OCI-LY3 (cell line): ENCODE results near the gene TNS3.

ENCODE experiments used
- H2AFZ ChIP-seq: fragments of 200-600, 300-600 bp; shearing (Covaris generic); 2 replicates; pipeline ENCODE4 v1.6.0; 2014; ENCODE audit warnings: antibody characterized with exemption, low read depth, low read length
- H3K27ac ChIP-seq: fragments of 200-600, 300-600 bp; sonication (generic); 2 replicates; pipeline ENCODE4 v1.5.1; 2014; ENCODE audit warnings: mild to moderate bottlenecking, low read length, moderate library complexity, mixed read lengths
- H3K27me3 ChIP-seq: fragments of 200-600, 300-600 bp; sonication (generic); 2 replicates; pipeline ENCODE4 v1.6.1; 2014; ENCODE audit warnings: low read depth, low read length, mixed read lengths
- H3K36me3 ChIP-seq: fragments of 200-600, 300-600 bp; sonication (generic); replicated peaks from 2 replicates; pipeline ENCODE3; 2014; ENCODE audit warnings: low read depth, low read length, mixed read lengths
- H3K4me1 ChIP-seq: fragments of 300-600, 200-600 bp; sonication (generic); 2 replicates; pipeline ENCODE4 v1.6.1; 2014; ENCODE audit warnings: low read length, mixed read lengths
- H3K4me2 ChIP-seq: fragments of 200-600, 300-600 bp; sonication (generic); 2 replicates; pipeline ENCODE4 v1.6.1; 2014; ENCODE audit warnings: low read length, mixed read lengths
- H3K4me3 ChIP-seq: fragments of 300-600, 200-600 bp; sonication (generic); 2 replicates; pipeline ENCODE4 v1.5.1; 2014; ENCODE audit warnings: antibody characterized with exemption, mild to moderate bottlenecking, low read length, moderate library complexity
- H3K79me2 ChIP-seq: fragments of 300-600, 200-600 bp; shearing (Covaris generic); 2 replicates; pipeline ENCODE4 v1.6.1; 2014; ENCODE audit warnings: mild to moderate bottlenecking, low read length, mixed read lengths
- H3K9ac ChIP-seq: fragments of 300-600, 200-600 bp; shearing (Covaris generic); 2 replicates; pipeline ENCODE4 v1.6.0; 2014; ENCODE audit warnings: mild to moderate bottlenecking, low read length, moderate library complexity
- H3K9me3 ChIP-seq: fragments of 200-600, 300-600 bp; shearing (Covaris generic); 2 replicates; pipeline ENCODE4 v1.6.1; 2014; ENCODE audit warnings: low read length, mixed read lengths; ENCODE audit not compliant: insufficient read depth
- H4K20me1 ChIP-seq: fragments of 200-600, 300-600 bp; sonication (generic); 2 replicates; pipeline ENCODE4 v1.6.1; 2016; ENCODE audit warnings: low read length, mixed read lengths; ENCODE audit not compliant: insufficient read depth
- CTCF ChIP-seq: fragments of 200-600, 300-600 bp; sonication (generic); IDR thresholded peaks from 2 replicates; pipeline ENCODE4 v1.5.1; 2014; ENCODE audit warnings: antibody characterized with exemption, low read length, low read depth
- EZH2phosphoT487 ChIP-seq: fragments of 200-600 bp; shearing (Covaris generic); IDR thresholded peaks from 2 replicates; pipeline ENCODE4 v1.6.1; 2018; ENCODE audit warnings: antibody characterized with exemption, mixed run types, low read depth

The TNS3 gene

GRCh38 chr7:47260270-47260669 is 321.6 kb downstream of the TNS3 start:
- H4K20me1 ChIP-seq, result no peaks in the 10 kb centered on the region
- no peak overlapping the region for H3K9ac ChIP-seq
- H3K27ac ChIP-seq, result no peak overlapping the region
- no peak overlapping the region for H2AFZ ChIP-seq
- H3K4me2 ChIP-seq, result no peak overlapping the region
- H3K9me3 ChIP-seq, result no peaks in the 10 kb centered on the region
- H3K27me3 ChIP-seq, result 0 out of 2 replicates have a peak, but pooled peaks cover 9% of the 10 kb centered on the region
- no peak overlapping the region for H3K4me3 ChIP-seq
- TF ChIP-seq CTCF, result no peak
- TF ChIP-seq EZH2phosphoT487, result no peak
- H3K36me3 ChIP-seq, result no peaks in the 10 kb centered on the region
- H3K79me2 ChIP-seq, result no peaks in the 10 kb centered on the region
- no peaks in the 10 kb centered on the region for H3K4me1 ChIP-seq

GRCh38 chr7:47259682-47260081 is 322.2 kb downstream of the TNS3 start:
- Histone ChIP-seq H2AFZ (no peak overlapping the region), H3K4me3 (no peak overlapping the region), H3K4me1 (peaks cover 3% of the 10 kb centered on the region), H3K9ac (no peak overlapping the region), H3K27ac (no peak overlapping the region), H4K20me1 (no peaks in the 10 kb centered on the region), H3K27me3 (0 out of 2 replicates have a peak, but pooled peaks cover 9% of the 10 kb centered on the region), H3K36me3 (no peaks in the 10 kb centered on the region), H3K4me2 (no peak overlapping the region), H3K79me2 (no peaks in the 10 kb centered on the region), H3K9me3 (no peaks in the 10 kb centered on the region)
- TF ChIP-seq CTCF, result no peak

DNA sequence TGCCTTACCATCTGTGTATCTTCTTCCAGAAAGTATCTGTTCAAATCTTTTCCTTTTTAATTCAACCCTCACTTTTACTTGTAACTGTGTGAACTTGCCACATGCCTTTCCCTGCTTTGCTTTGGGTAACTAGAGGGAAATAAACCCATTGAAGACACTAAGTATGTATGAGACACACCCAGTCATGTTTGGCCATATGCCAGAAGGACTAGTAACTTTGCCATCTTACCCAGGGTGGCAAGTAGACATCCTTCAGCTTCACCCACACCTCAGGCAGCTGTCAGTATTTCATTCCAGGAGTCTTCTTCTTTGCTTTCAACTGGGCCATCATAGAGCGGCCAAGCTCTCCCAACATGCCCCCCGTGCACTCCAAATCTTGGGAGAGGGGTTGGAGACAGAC is 323.1 kb downstream of the TNS3 start:
- no peaks in the 10 kb centered on the region for H4K20me1 ChIP-seq
- H2AFZ ChIP-seq, result no peak overlapping the region
- H3K9ac ChIP-seq, result no peak overlapping the region
- H3K4me3 ChIP-seq, result no peak overlapping the region
- no peak overlapping the region for H3K27ac ChIP-seq
- H3K4me2 ChIP-seq, result no peak overlapping the region
- 0 out of 2 replicates have a peak, but pooled peaks cover 9% of the 10 kb centered on the region for H3K27me3 ChIP-seq
- no peaks in the 10 kb centered on the region for H3K9me3 ChIP-seq
- peaks cover 5% of the 10 kb centered on the region for H3K4me1 ChIP-seq
- no peak for TF ChIP-seq EZH2phosphoT487
- H3K79me2 ChIP-seq, result no peaks in the 10 kb centered on the region
- H3K36me3 ChIP-seq, result no peaks in the 10 kb centered on the region

- Histone ChIP-seq H4K20me1 (no peaks in the 10 kb centered on the region), H3K27me3 (0 out of 2 replicates have a peak, but pooled peaks cover 9% of the 10 kb centered on the region), H3K4me2 (no peak overlapping the region), H3K9ac (no peak overlapping the region), H3K9me3 (no peaks in the 10 kb centered on the region), H3K79me2 (no peaks in the 10 kb centered on the region), H3K27ac (no peak overlapping the region), H3K4me3 (no peak overlapping the region), H3K4me1 (peaks cover 11% of the 10 kb centered on the region), H2AFZ (no peak overlapping the region), H3K36me3 (no peaks in the 10 kb centered on the region)
- no peak for TF ChIP-seq CTCF
- no peak for TF ChIP-seq EZH2phosphoT487
These were observed 325.9 kb downstream of the TNS3 start for GRCh38 chr7:47256016-47256415.

DNA sequence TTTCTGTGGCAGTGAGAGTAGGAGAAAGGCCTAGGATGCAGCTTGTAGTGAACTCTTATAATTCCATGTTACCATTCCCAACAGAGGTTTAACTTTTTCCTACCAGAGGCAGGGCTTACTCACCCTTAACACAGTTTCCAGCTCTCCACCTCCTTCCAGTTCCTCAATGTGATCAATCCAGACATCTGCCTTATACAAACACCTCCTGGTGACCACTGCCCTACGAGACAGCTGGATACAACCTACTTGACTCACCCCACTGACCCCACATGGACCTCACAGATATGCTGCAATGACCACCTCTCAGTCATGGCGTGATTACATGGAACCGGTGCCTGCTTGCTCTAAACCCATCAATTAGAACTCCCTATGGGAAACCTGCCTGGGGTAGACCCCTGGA is 326.5 kb downstream of the TNS3 start:
- no peaks in the 10 kb centered on the region for H3K79me2 ChIP-seq
- no peak overlapping the region for H3K9ac ChIP-seq
- no peak overlapping the region for H3K27ac ChIP-seq
- no peaks in the 10 kb centered on the region for H4K20me1 ChIP-seq
- no peak for TF ChIP-seq EZH2phosphoT487
- TF ChIP-seq CTCF, result no peak
- 0 out of 2 replicates have a peak, but pooled peaks cover 6% of the 10 kb centered on the region for H3K27me3 ChIP-seq
- no peaks in the 10 kb centered on the region for H3K9me3 ChIP-seq
- H3K4me3 ChIP-seq, result no peak overlapping the region
- no peak overlapping the region for H3K4me2 ChIP-seq
- H3K36me3 ChIP-seq, result no peaks in the 10 kb centered on the region
- peaks cover 11% of the 10 kb centered on the region for H3K4me1 ChIP-seq
- no peak overlapping the region for H2AFZ ChIP-seq
